MM.1S (cell line): Measurements from ENCODE around the gene LYRM4.

Source experiments
- DNase-seq: peaks from one replicate; pipeline ENCODE4 v3.0.0-alpha.2; 2015
- H2AFZ ChIP-seq: fragments of 300-600 bp; sonication (generic); 2 replicates; pipeline ENCODE4 v1.6.0; 2016; ENCODE audit warnings: antibody characterized with exemption, low read length
- H3F3A ChIP-seq: fragments of 300-600 bp; sonication (generic); 2 replicates; pipeline ENCODE4 v1.6.1; 2016; ENCODE audit warnings: mild to moderate bottlenecking, antibody characterized with exemption, low read length, moderate library complexity, mixed read lengths; ENCODE audit not compliant: insufficient read depth
- H3K27ac ChIP-seq: fragments of 300-600 bp; sonication (generic); 2 replicates; pipeline ENCODE4 v1.5.1; 2016; ENCODE audit warnings: mild to moderate bottlenecking, low read length
- H3K27me3 ChIP-seq: fragments of 300-600 bp; sonication (generic); replicated peaks from 2 replicates; pipeline ENCODE4 v1.6.0; 2016; ENCODE audit warnings: low read length; ENCODE audit not compliant: insufficient read depth
- H3K36me3 ChIP-seq: fragments of 300-600 bp; sonication (generic); replicated peaks from 2 replicates; pipeline ENCODE4 v1.6.1; 2016; ENCODE audit warnings: mild to moderate bottlenecking, low read length, mixed read lengths; ENCODE audit not compliant: insufficient read depth
- H3K4me1 ChIP-seq: fragments of 300-600 bp; sonication (generic); 2 replicates; pipeline ENCODE4 v1.6.1; 2016; ENCODE audit warnings: low read length, mixed read lengths
- H3K4me2 ChIP-seq: fragments of 300-600 bp; sonication (generic); 2 replicates; pipeline ENCODE4 v1.6.0; 2016; ENCODE audit warnings: low read depth, low read length
- H3K4me3 ChIP-seq: fragments of 300-600 bp; sonication (generic); 2 replicates; pipeline ENCODE4 v1.5.1; 2016; ENCODE audit warnings: low read length, mixed read lengths
- H3K79me2 ChIP-seq: fragments of 300-600 bp; sonication (generic); 2 replicates; pipeline ENCODE4 v1.6.1; 2016; ENCODE audit warnings: mixed run types, low read length, mixed read lengths
- H3K9ac ChIP-seq: fragments of 300-600 bp; sonication (generic); 2 replicates; pipeline ENCODE4 v1.6.1; 2016; ENCODE audit warnings: low read length, mixed read lengths
- H3K9me2 ChIP-seq: fragments of 300-600 bp; sonication (generic); replicated peaks from 2 replicates; pipeline ENCODE4 v1.6.1; 2016; ENCODE audit warnings: mild to moderate bottlenecking, low read length, mixed read lengths; ENCODE audit not compliant: insufficient read depth
- H3K9me3 ChIP-seq: fragments of 300-600 bp; sonication (generic); replicated peaks from 2 replicates; pipeline ENCODE4 v1.6.1; 2016; ENCODE audit warnings: mild to moderate bottlenecking, low read length, mixed read lengths; ENCODE audit not compliant: insufficient read depth
- H4K20me1 ChIP-seq: fragments of 300-600 bp; sonication (generic); 2 replicates; pipeline ENCODE4 v1.6.1; 2016; ENCODE audit warnings: mild to moderate bottlenecking, low read length, moderate library complexity, mixed read lengths; ENCODE audit not compliant: insufficient read depth
- EZH2 ChIP-seq: fragments of 300-600 bp; sonication (generic); optimal IDR thresholded peaks from 2 replicates; pipeline ENCODE3; 2017; ENCODE audit warnings: low read depth, mild to moderate bottlenecking, antibody characterized with exemption, low read length, mixed read lengths
- EZH2phosphoT487 ChIP-seq: fragments of 300-600 bp; sonication (generic); IDR thresholded peaks from 2 replicates; pipeline ENCODE4 v1.6.1; 2018; ENCODE audit warnings: antibody characterized with exemption, low read length
- TF ChIP-seq, protein P1 (sequence below): fragments of 300-600 bp; sonication (generic); IDR thresholded peaks from 2 replicates; pipeline ENCODE4 v1.5.1; 2016; ENCODE audit warnings: antibody characterized with exemption, low read length, mixed read lengths

Gene LYRM4

DNA sequence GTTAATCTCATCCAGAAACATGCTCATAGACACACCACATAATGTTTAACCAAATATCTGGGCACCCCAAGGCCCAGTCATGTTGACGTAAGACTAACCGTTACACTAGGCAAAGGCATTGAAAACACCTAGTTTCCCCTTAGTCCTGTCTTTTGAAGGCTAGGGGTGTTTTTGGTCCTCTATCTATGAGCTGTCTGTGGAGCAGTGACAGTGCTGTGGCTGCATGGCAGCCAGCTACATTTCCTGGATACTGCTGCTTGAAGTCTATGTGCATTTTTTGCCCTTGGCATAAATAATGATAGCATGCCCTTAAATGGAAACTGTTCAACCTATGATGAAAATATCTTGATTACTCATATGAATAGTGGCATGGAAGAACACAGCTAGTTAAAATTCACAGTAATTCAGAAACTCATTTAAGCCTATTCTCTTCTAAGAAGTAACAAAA, 19.2 kb upstream of the LYRM4 start:
- Histone ChIP-seq H3K9me2 (no peaks in the 10 kb centered on the region), H3K79me2 (peaks cover 3% of the 10 kb centered on the region; the same call in 1 of the 2 replicates), H3F3A (no peaks in the 10 kb centered on the region), H3K27me3 (no peaks in the 10 kb centered on the region), H2AFZ (no peak overlapping the region), H3K9me3 (no peaks in the 10 kb centered on the region), H3K4me1 (no peaks in the 10 kb centered on the region), H3K9ac (no peak overlapping the region), H3K27ac (no peak overlapping the region), H3K36me3 (no peaks in the 10 kb centered on the region), H4K20me1 (no peaks in the 10 kb centered on the region), H3K4me2 (no peak overlapping the region), H3K4me3 (no peak overlapping the region)
- TF ChIP-seq EZH2 (no peak), EZH2phosphoT487 (no peak)
- no peak for DNase-seq

DNA sequence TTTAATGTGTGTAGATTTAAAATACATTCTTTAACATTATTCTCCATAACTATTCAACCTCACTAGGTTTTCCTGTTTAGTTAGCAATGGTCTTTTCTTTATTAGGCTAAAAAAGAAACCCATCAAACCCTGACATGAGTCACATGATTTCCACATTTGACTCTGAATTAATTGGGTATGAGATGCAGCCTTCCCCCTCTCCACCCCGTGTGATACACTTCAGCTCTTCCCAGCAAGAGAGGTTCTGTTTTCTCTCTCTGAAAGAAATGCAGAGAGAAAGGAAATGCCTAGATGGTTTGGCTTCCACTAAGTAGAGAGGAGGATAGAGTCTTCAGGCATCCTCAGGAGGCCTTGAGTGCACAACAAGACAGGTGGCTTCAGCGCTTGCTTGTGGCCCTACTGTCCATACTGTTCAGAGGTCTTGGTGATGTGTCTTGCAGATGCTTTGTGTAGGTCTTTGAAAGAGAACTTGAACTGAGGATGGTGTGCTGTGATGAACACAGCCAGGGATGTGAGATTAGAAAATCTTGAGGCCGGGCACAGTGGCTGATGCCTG, 17.9 kb upstream of the LYRM4 start:
- H3K4me3 ChIP-seq = no peak overlapping the region
- no peaks in the 10 kb centered on the region for H3K9me2 ChIP-seq
- H3K79me2 ChIP-seq = 0 out of 2 replicates have a peak, but pooled peaks cover 3% of the 10 kb centered on the region
- no peak overlapping the region for H3K4me2 ChIP-seq
- no peaks in the 10 kb centered on the region for H3K27me3 ChIP-seq
- H3K9ac ChIP-seq = no peak overlapping the region
- H3K36me3 ChIP-seq = no peaks in the 10 kb centered on the region
- no peaks in the 10 kb centered on the region for H3K9me3 ChIP-seq
- no peaks in the 10 kb centered on the region for H4K20me1 ChIP-seq
- no peak overlapping the region for H3K27ac ChIP-seq
- no peak overlapping the region for H2AFZ ChIP-seq
- no peaks in the 10 kb centered on the region for H3K4me1 ChIP-seq
- TF ChIP-seq EZH2 = no peak
- TF ChIP-seq, protein P1, sequence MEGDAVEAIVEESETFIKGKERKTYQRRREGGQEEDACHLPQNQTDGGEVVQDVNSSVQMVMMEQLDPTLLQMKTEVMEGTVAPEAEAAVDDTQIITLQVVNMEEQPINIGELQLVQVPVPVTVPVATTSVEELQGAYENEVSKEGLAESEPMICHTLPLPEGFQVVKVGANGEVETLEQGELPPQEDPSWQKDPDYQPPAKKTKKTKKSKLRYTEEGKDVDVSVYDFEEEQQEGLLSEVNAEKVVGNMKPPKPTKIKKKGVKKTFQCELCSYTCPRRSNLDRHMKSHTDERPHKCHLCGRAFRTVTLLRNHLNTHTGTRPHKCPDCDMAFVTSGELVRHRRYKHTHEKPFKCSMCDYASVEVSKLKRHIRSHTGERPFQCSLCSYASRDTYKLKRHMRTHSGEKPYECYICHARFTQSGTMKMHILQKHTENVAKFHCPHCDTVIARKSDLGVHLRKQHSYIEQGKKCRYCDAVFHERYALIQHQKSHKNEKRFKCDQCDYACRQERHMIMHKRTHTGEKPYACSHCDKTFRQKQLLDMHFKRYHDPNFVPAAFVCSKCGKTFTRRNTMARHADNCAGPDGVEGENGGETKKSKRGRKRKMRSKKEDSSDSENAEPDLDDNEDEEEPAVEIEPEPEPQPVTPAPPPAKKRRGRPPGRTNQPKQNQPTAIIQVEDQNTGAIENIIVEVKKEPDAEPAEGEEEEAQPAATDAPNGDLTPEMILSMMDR = no peak
- TF ChIP-seq EZH2phosphoT487 = no peak
- no peak for DNase-seq
- no peaks in the 10 kb centered on the region for H3F3A ChIP-seq

DNA sequence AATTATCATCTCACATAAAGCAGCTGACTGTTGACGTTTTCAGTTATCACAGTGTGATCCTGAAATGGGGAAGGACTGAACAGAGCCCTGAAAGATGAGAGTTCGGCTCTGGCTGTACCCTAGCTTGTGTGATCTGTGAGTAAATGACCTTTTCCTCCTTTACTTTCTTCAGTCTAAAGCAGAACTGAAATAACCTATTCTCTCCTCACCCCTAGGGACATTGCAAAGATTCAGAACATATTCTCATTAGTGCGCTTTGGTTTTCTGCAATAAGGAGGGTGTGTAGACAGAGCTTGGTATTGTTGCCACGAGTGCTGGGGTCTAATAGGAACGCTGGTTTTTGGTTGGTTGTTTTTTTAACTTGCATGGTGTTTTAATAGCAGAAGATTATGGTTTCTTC, 17.3 kb upstream of the LYRM4 start:
- Histone ChIP-seq H3K79me2 (0 out of 2 replicates have a peak, but pooled peaks cover 3% of the 10 kb centered on the region), H3K9ac (no peak overlapping the region), H3K4me1 (no peaks in the 10 kb centered on the region), H3K27ac (no peak overlapping the region), H3K36me3 (no peaks in the 10 kb centered on the region), H3K9me3 (no peaks in the 10 kb centered on the region), H3K4me2 (no peak overlapping the region), H4K20me1 (no peaks in the 10 kb centered on the region), H2AFZ (no peak overlapping the region), H3K9me2 (no peaks in the 10 kb centered on the region), H3F3A (no peaks in the 10 kb centered on the region), H3K4me3 (no peak overlapping the region), H3K27me3 (no peaks in the 10 kb centered on the region)
- no peak for DNase-seq
- TF ChIP-seq, protein P1 = no peak
- TF ChIP-seq EZH2 = no peak
- no peak for TF ChIP-seq EZH2phosphoT487

DNA sequence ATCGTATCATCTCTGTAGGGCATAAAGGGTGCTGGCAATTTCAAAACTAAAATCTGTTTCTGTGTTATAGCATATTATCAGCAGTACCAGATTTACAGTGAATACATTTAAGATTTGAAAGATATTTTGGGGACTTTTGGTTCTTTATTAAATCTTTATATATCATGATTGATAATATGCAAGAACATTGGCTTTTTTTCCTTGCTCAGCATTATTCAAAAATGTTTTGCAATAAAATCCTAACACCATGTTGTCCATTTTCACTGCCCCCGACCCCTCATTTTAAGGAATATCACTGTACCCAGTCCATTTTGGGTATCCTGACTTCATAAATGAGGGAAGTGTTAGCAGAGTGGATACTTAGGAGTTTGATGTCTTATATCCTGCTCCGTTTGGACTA, 16.8 kb upstream of the LYRM4 start:
- Histone ChIP-seq H3F3A (no peaks in the 10 kb centered on the region), H3K4me2 (no peak overlapping the region), H3K27ac (no peak overlapping the region), H3K27me3 (no peaks in the 10 kb centered on the region), H3K36me3 (no peaks in the 10 kb centered on the region), H3K9me2 (no peaks in the 10 kb centered on the region), H3K4me3 (no peak overlapping the region), H3K4me1 (no peaks in the 10 kb centered on the region), H3K79me2 (0 out of 2 replicates have a peak, but pooled peaks cover 3% of the 10 kb centered on the region), H4K20me1 (no peaks in the 10 kb centered on the region), H2AFZ (no peak overlapping the region), H3K9me3 (no peaks in the 10 kb centered on the region), H3K9ac (no peak overlapping the region)
- no peak for DNase-seq
- no peak for TF ChIP-seq EZH2
- TF ChIP-seq, protein P1 = no peak
- no peak for TF ChIP-seq EZH2phosphoT487
